B cell (primary cell): ENCODE results near the gene ZNF484. TPM values are rescaled to one million over a fixed set of nuclear protein-coding genes. Genes with fewer than 3 reads are reported as not detected.
"Not testable (repeated sequence)": the region's sequence is repeated elsewhere in the genome, so short reads cannot be mapped to it uniquely, and the experiment has no call there.

ENCODE experiments used
- ATAC-seq: fragments of 200-7000 bp; cut with Tn5 transposase; one replicate; pipeline ENCODE4 v1.10.0; 2021; ENCODE audit warnings: low read depth, mild to moderate bottlenecking, moderate number of reproducible peaks, moderate library complexity
- CTCF ChIA-PET: fragments of 350-600 bp; sonication (Branson Sonifier 250); formaldehyde crosslinking; loops from one replicate; lab custom pipeline; 2021; ENCODE audit warnings: antibody characterized with exemption, inconsistent platforms; lab: Charles Lee
- POLR2A ChIA-PET: fragments of 350-600 bp; sonication (Branson Sonifier 250); formaldehyde crosslinking; loops from one replicate; lab custom pipeline; 2021; ENCODE audit warnings: antibody characterized with exemption; lab: Charles Lee
- DNase-seq: peaks from one replicate; pipeline ENCODE4 v3.0.0; 2013
- H2AFZ ChIP-seq: 2 replicates; pipeline ENCODE4 v1.6.1; 2012; ENCODE audit warnings: mild to moderate bottlenecking, low read depth, low read length; ENCODE audit not compliant: insufficient read depth, poor library complexity, severe bottlenecking
- H3K27ac ChIP-seq, 2 donors: 1 replicate in 1 of 2; 2 replicates in 1 of 2; pipeline ENCODE4 v1.5.1; 2012 to 2013; ENCODE audit warnings: low read length in 2 of 2, mild to moderate bottlenecking in 2 of 2, moderate library complexity in 1 of 2
- H3K27me3 ChIP-seq, 4 experiments: fragments of 200-600 bp in 1 of 4; sonication (generic) in 1 of 4; replicated peaks in 1 of 4; 1 replicate in 2 of 4; 2 replicates in 2 of 4; pipeline versions ENCODE4 v1.6.1 to v1.7.0; 2013 to 2016; ENCODE audit warnings: low read length in 3 of 4, mild to moderate bottlenecking in 2 of 4, mixed read lengths in 1 of 4, moderate library complexity in 1 of 4; ENCODE audit not compliant: insufficient read depth in 4 of 4, control insufficient read depth in 3 of 4; ENCODE audit errors: control extremely low read depth in 1 of 4
- H3K36me3 ChIP-seq, 2 experiments: replicated peaks in 1 of 2; 1 replicate in 1 of 2; 2 replicates in 1 of 2; pipeline versions ENCODE4 v1.6.1 to v1.7.1; 2013; ENCODE audit warnings: low read length in 1 of 2; ENCODE audit not compliant: insufficient read depth in 2 of 2, control insufficient read depth in 1 of 2; ENCODE audit errors: control extremely low read depth in 1 of 2, extremely low read depth in 1 of 2
- H3K4me1 ChIP-seq, 2 donors: fragments of 200-600 bp in 1 of 2; sonication (generic) in 1 of 2; 1 replicate in 1 of 2; 2 replicates in 1 of 2; pipeline versions ENCODE4 v1.5.1 to v1.6.1; 2013 to 2017; ENCODE audit warnings: low read length in 2 of 2; ENCODE audit not compliant: control insufficient read depth in 2 of 2, insufficient read depth in 2 of 2
- H3K4me2 ChIP-seq: replicated peaks from 2 replicates; pipeline ENCODE3; 2012; ENCODE audit warnings: mild to moderate bottlenecking, low read depth, low read length; ENCODE audit not compliant: poor library complexity, severe bottlenecking
- H3K4me3 ChIP-seq, 5 experiments: fragments of 200-600 bp in 1 of 5; sonication (generic) in 1 of 5; 1 replicate in 3 of 5; 2 replicates in 2 of 5; pipeline versions ENCODE4 v1.5.1 to v1.7.0; 2011 to 2016; ENCODE audit warnings: low read length in 4 of 5, mild to moderate bottlenecking in 4 of 5, low read depth in 2 of 5, control low read depth in 1 of 5, moderate library complexity in 1 of 5; ENCODE audit not compliant: insufficient read depth in 1 of 5; ENCODE audit errors: control extremely low read depth in 1 of 5, extremely low read depth in 1 of 5
- H3K79me2 ChIP-seq: fragments of 200-600 bp; sonication (generic); one replicate; pipeline ENCODE4 v1.6.0; 2016; ENCODE audit warnings: low read length; ENCODE audit not compliant: control insufficient read depth, insufficient read depth
- H3K9ac ChIP-seq: fragments of 200-600 bp; sonication (generic); 2 replicates; pipeline ENCODE4 v1.6.1; 2017; ENCODE audit warnings: mild to moderate bottlenecking, low read length, moderate library complexity
- H3K9me3 ChIP-seq, 3 donors: one replicate each; pipeline versions ENCODE4 v1.6.1 to v1.7.1; 2013; ENCODE audit warnings: low read length in 2 of 3; ENCODE audit not compliant: control insufficient read depth in 2 of 3, insufficient read depth in 1 of 3; ENCODE audit errors: control extremely low read depth in 1 of 3
- H4K20me1 ChIP-seq: 2 replicates; pipeline ENCODE4 v1.6.0; 2012; ENCODE audit warnings: mild to moderate bottlenecking, low read length; ENCODE audit not compliant: insufficient read depth, control insufficient read depth, poor library complexity, severe bottlenecking
- H3K27ac Mint-ChIP-seq: one replicate; pipeline ENCODE4 v1.8.0; 2021; ENCODE audit warnings: mixed read lengths
- H3K27me3 Mint-ChIP-seq: one replicate; pipeline ENCODE4 v1.8.0; 2021; ENCODE audit warnings: mixed read lengths
- H3K4me1 Mint-ChIP-seq: one replicate; pipeline ENCODE4 v1.8.0; 2021; ENCODE audit warnings: mixed read lengths
- H3K4me3 Mint-ChIP-seq: one replicate; pipeline ENCODE4 v1.8.0; 2021; ENCODE audit warnings: mixed read lengths
- H3K9me3 Mint-ChIP-seq: one replicate; pipeline ENCODE4 v1.8.0; 2022; ENCODE audit warnings: mixed read lengths; ENCODE audit not compliant: insufficient read depth
- EZH2 ChIP-seq: IDR thresholded peaks from 2 replicates; pipeline ENCODE4 v1.6.1; 2012; ENCODE audit warnings: borderline replicate concordance, low read depth, mild to moderate bottlenecking, moderate library complexity, low read length; ENCODE audit not compliant: insufficient read depth, poor library complexity, severe bottlenecking
- WGBS: methylation state at CpG from one replicate; pipeline ENCODE4 v1.1.5; 2013; ENCODE audit warnings: missing lambda C conversion rate; ENCODE audit not compliant: insufficient coverage; 5-methylcytosine and 5-hydroxymethylcytosine counted together
- intact Hi-C: fragments of 100-400 bp; cut with micrococcal nuclease; formaldehyde crosslinking; loops from one replicate; pipeline ENCODE4 v1.10.0; 2022
- polyA plus RNA-seq: library from polyadenylated mRNA; depleted of rRNA; stranded (reverse); fragments of >200 nt; gene quantifications from 2 replicates; pipeline ENCODE4 v1.2.3, GENCODE V29; 2012
- total RNA-seq, 2 donors: library from RNA; stranded (reverse); fragments of 120-200 nt in 1 of 2; gene quantifications; 1 replicate in 1 of 2; 2 replicates in 1 of 2; pipeline versions ENCODE4 v1.2.3 to v1.2.4, GENCODE V29; 2013 to 2022
- TF ChIP-seq, protein P1 (sequence below): fragments of 200-600 bp; IDR thresholded peaks from one replicate; pipeline ENCODE4 v1.8.0; 2022; ENCODE audit warnings: antibody characterized with exemption, mild to moderate bottlenecking

Gene ZNF484
- total and polyA plus RNA-seq, 2 donors (not counting 1 experiment from before 2014, with no cell fraction given), result 2.2 to 22.7 TPM

GRCh38 chr9:92890761-92891160 lies 12.9 kb upstream of the ZNF484 start:
- no peak overlapping the region for H3K27ac Mint-ChIP-seq
- TF ChIP-seq EZH2, result no peak
- TF ChIP-seq, protein P1, sequence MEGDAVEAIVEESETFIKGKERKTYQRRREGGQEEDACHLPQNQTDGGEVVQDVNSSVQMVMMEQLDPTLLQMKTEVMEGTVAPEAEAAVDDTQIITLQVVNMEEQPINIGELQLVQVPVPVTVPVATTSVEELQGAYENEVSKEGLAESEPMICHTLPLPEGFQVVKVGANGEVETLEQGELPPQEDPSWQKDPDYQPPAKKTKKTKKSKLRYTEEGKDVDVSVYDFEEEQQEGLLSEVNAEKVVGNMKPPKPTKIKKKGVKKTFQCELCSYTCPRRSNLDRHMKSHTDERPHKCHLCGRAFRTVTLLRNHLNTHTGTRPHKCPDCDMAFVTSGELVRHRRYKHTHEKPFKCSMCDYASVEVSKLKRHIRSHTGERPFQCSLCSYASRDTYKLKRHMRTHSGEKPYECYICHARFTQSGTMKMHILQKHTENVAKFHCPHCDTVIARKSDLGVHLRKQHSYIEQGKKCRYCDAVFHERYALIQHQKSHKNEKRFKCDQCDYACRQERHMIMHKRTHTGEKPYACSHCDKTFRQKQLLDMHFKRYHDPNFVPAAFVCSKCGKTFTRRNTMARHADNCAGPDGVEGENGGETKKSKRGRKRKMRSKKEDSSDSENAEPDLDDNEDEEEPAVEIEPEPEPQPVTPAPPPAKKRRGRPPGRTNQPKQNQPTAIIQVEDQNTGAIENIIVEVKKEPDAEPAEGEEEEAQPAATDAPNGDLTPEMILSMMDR, result no peak
- ChIA-PET CTCF (interaction anchor here (0.5 kb wide), 1 partner anchor 1282 kb away, joined by 3 read pairs; no protein-coding TSS in a partner anchor), POLR2A (no interaction called here)
- intact Hi-C loops, result no loop called here
- peaks cover 2% of the 10 kb centered on the region for H3K4me1 Mint-ChIP-seq
- H3K4me3 Mint-ChIP-seq, result no peak overlapping the region
- Histone ChIP-seq H2AFZ (no peak overlapping the region), H3K27me3 (no peaks in the 10 kb centered on the region), H3K9ac (no peak overlapping the region), H3K4me1 (no peaks in the 10 kb centered on the region), H3K9me3 (no peaks in the 10 kb centered on the region), H3K4me2 (no peak overlapping the region), H3K4me3 (no peak overlapping the region), H3K79me2 (no peaks in the 10 kb centered on the region), H3K36me3 (no peaks in the 10 kb centered on the region), H4K20me1 (no peaks in the 10 kb centered on the region), H3K27ac (no peak overlapping the region)
- 97% methylated on average over 2 of the region's 2 CpGs for WGBS
- DNase-seq (no peak), ATAC-seq (no peak)
- no peaks in the 10 kb centered on the region for H3K9me3 Mint-ChIP-seq
- H3K27me3 Mint-ChIP-seq, result peaks cover 14% of the 10 kb centered on the region

- ATAC-seq, result no peak
- Mint-ChIP-seq H3K9me3 (no peaks in the 10 kb centered on the region), H3K27ac (no peak overlapping the region), H3K4me1 (peaks cover 2% of the 10 kb centered on the region), H3K4me3 (no peak overlapping the region), H3K27me3 (peaks cover 21% of the 10 kb centered on the region)
- no peaks in the 10 kb centered on the region for H3K27me3 ChIP-seq
- no peak for DNase-seq
- H2AFZ ChIP-seq, result no peak overlapping the region
- ChIA-PET POLR2A (interaction anchor here (0.6 kb wide), 1 partner anchor 376 kb away, joined by 3 read pairs; no protein-coding TSS in a partner anchor), CTCF (no interaction called here)
- H3K4me2 ChIP-seq, result no peak overlapping the region
- no peak overlapping the region for H3K27ac ChIP-seq
- no peaks in the 10 kb centered on the region for H3K9me3 ChIP-seq
- no peaks in the 10 kb centered on the region for H3K36me3 ChIP-seq
- H3K9ac ChIP-seq, result no peak overlapping the region
- H3K79me2 ChIP-seq, result no peaks in the 10 kb centered on the region
- no peak overlapping the region for H3K4me3 ChIP-seq
- no peaks in the 10 kb centered on the region for H4K20me1 ChIP-seq
- 7% methylated on average over 3 of the region's 5 CpGs for WGBS
- TF ChIP-seq, protein P1, result no peak
- no peak for TF ChIP-seq EZH2
- intact Hi-C loops, result no loop called here
- H3K4me1 ChIP-seq, result no peaks in the 10 kb centered on the region
Observed at GRCh38 chr9:92887880-92888338, 10.1 kb upstream of the ZNF484 start.

DNA sequence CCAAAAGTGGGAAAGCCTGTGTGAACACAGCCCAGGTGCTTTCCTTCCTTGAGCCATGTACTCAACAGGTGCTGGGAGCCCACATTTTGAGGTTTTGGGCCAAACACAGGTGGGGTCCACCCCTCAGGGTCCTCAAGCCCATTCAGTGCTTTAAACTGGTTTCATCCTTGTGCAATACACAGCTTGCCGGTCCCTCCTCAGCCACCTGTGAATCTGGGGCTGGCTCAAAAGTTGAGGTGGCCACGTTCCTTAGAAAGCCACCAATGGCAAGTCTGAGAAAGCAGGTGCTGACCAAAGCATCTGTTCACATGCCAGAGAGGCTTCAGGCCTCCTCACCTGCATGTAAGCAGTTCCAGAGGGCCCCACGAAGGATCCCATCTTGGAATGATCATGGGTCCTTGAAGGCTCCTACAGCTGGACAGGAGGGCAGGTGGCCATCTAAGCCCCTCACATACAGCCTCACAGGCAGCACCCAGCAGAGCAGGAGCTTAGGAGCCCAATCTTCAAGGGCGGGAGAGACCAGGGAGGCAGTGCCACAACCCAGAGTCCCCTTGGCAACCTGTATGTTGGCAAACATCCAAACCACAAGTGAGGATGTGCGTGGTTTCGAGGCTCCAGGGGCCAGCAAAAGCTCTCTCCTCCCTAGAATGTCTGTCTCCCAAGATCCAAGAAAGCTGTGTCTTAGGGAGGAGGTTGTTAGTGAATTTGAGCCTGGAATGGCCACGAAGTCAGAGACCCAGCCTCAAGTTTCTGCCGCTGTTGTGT lies 9.2 kb upstream of the ZNF484 start:
- DNase-seq, result peak; percentile 27
- H3K27ac Mint-ChIP-seq, H4K20me1 ChIP-seq, H3K9ac ChIP-seq, H3K27me3 ChIP-seq, intact Hi-C loops, H3K79me2 ChIP-seq, H3K36me3 ChIP-seq, H3K27ac ChIP-seq, ATAC-seq, H3K9me3 ChIP-seq, H3K4me2 ChIP-seq, H3K4me3 ChIP-seq, POLR2A ChIA-PET, H2AFZ ChIP-seq, H3K4me3 Mint-ChIP-seq, H3K4me1 ChIP-seq, CTCF ChIA-PET, H3K4me1 Mint-ChIP-seq, H3K9me3 Mint-ChIP-seq: not testable (repeated sequence)
- H3K27me3 Mint-ChIP-seq, result peaks cover 21% of the 10 kb centered on the region
- 36% methylated on average over 5 of the region's 8 CpGs for WGBS
